ENCODE data around the gene ZFP92.
"Not testable (repeated sequence)": the region's sequence is repeated elsewhere in the genome, so short reads cannot be mapped to it uniquely, and the experiment has no call there.

Gene ZFP92

GRCh38 chrX:153392642-153393321 is 18.5 kb upstream of the ZFP92 start:
- no peak overlapping the region for H3K27ac Mint-ChIP-seq (ENCODE audit: low read depth)
- H3K27me3 Mint-ChIP-seq = no peaks in the 10 kb centered on the region
- DNase-seq (ENCODE audit: low spot score in 2 of 2) (no peak), ATAC-seq (replicated peaks; ENCODE audit: extremely low read depth, poor library complexity, severe bottlenecking) (no peak)
- no peaks in the 10 kb centered on the region for H3K9me3 Mint-ChIP-seq
- H3K4me3 Mint-ChIP-seq = no peak overlapping the region
- no peaks in the 10 kb centered on the region for H3K4me1 Mint-ChIP-seq
- H3K36me3 Mint-ChIP-seq (ENCODE audit: insufficient read depth) = peaks cover 4% of the 10 kb centered on the region

DNA sequence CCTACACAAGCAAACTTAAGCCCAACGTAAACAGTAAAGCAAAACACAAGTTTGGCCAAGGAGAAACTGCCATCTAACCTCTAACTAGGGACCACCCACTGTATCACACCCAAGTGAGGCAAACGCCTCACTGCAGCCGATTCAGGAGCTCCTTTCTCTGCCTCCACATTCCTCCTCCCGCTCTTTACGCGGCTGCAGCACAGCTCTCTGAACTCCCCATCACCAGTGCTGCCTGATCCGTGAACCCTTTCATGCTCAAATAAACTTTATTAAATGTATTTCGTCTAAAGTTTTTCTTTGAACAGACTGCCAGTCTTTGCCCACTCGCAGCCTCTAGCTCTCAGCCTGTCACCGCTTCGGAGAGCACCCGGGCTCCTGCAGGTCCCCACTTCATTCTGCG is 16.7 kb upstream of the ZFP92 start:
- DNase-seq (ENCODE audit: low spot score in 2 of 2) = no peak
- Mint-ChIP-seq H3K36me3 (ENCODE audit: insufficient read depth) (peaks cover 4% of the 10 kb centered on the region), H3K9me3 (no peaks in the 10 kb centered on the region), H3K27ac (ENCODE audit: low read depth) (no peak overlapping the region), H3K4me3 (no peak overlapping the region), H3K4me1 (no peaks in the 10 kb centered on the region), H3K27me3 (no peaks in the 10 kb centered on the region)
- no peak for ATAC-seq (replicated peaks; ENCODE audit: extremely low read depth, poor library complexity, severe bottlenecking)

- ATAC-seq (replicated peaks; ENCODE audit: extremely low read depth, poor library complexity, severe bottlenecking) (no peak), DNase-seq (ENCODE audit: low spot score in 2 of 2) (no peak)
- Mint-ChIP-seq H3K27me3 (no peaks in the 10 kb centered on the region), H3K36me3 (ENCODE audit: insufficient read depth) (peaks cover 6% of the 10 kb centered on the region), H3K4me1 (no peaks in the 10 kb centered on the region), H3K9me3 (no peaks in the 10 kb centered on the region), H3K27ac (ENCODE audit: low read depth) (no peak overlapping the region), H3K4me3 (no peak overlapping the region)
Observed at GRCh38 chrX:153395613-153396319, 15.5 kb upstream of the ZFP92 start.

DNA sequence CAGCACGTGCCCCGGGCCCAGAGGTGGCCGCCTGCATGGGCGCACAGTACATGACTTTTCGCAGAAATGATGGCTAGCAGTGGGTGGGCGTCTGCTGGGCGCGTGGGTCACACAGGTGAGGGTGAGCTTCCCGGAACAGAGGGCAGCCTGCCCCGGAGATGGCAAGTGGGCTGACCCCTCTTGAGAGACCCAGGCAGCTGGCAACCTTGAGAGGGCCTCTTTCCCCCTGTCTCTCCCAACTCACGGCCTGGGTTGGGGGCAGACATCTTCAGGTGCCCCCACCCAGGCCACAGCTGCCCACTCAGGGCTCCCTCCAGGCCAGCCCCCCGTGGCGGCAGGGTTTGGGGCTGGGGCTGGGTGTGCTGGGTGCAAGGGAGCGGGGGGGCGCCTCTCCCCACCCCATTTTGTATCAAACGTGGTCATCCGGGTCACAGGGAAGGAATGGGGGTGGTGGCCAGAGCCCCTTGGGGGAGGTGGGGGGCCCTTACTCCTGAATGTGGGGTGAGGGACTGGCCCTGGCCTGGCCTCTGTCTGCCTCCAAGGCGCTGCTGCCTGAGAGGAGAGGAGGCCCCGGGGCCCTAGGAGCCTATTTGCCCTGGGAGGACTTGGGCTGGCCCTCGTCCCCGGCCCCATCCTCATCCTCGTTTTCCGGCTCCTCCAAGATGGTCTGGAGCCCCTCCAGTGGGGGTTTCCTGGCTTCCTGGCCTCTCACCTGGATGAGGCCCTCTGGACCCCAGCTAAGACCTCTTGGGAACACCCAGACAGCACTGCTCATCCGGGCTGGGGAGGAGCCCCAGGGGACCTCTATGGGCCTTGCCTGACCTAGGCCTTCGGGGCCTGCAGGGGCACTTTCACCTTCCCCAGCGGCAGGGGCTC is 14.7 kb upstream of the ZFP92 start:
- Mint-ChIP-seq H3K4me3 (no peak overlapping the region), H3K9me3 (no peaks in the 10 kb centered on the region), H3K27ac (ENCODE audit: low read depth) (no peak overlapping the region), H3K36me3 (ENCODE audit: insufficient read depth) (peaks cover 7% of the 10 kb centered on the region), H3K27me3 (no peaks in the 10 kb centered on the region), H3K4me1 (no peaks in the 10 kb centered on the region)
- DNase-seq (ENCODE audit: low spot score in 2 of 2) (no peak), ATAC-seq (replicated peaks; ENCODE audit: extremely low read depth, poor library complexity, severe bottlenecking) (no peak)

DNA sequence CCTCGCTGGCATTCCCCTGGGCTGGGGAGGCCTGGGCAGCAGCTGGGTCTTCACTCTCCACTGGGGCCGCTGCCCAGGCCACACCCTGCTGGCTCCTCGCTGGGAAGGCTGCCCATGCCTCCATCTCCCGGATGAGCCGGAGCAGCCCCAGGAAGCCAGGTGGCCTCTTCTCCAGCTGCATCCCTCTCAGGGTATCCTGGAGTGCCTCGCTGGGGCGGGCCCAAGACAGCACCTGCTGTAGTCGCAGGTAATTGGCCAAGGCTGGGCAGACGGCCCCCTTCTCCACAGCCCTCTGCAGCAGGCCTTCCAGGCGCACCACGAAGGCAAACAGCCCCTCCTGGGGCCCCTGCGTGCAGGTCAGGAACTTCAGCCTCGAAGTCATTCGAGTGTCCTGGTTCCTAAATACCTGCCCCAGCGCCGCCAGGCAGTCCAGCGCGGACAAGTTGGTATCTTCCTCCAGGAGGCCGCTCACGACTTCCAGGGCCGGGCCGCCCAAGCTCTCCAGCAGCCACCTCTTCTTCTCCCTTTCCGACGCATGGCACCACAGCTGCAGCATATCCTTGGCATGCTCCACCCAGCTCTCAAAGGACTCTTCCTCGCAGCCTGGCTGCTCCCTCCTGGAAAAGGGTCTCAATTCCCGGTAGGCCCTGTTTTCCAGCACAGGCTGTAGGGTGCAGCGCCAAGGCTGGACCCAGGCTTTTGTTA is 13.9 kb upstream of the ZFP92 start:
- H3K9me3 Mint-ChIP-seq = no peaks in the 10 kb centered on the region
- no peaks in the 10 kb centered on the region for H3K4me1 Mint-ChIP-seq
- ATAC-seq (replicated peaks; ENCODE audit: extremely low read depth, poor library complexity, severe bottlenecking) (no peak), DNase-seq (ENCODE audit: low spot score in 2 of 2) (no peak)
- peaks cover 8% of the 10 kb centered on the region for H3K36me3 Mint-ChIP-seq (ENCODE audit: insufficient read depth)
- no peak overlapping the region for H3K4me3 Mint-ChIP-seq
- no peaks in the 10 kb centered on the region for H3K27me3 Mint-ChIP-seq
- no peak overlapping the region for H3K27ac Mint-ChIP-seq (ENCODE audit: low read depth)

DNA sequence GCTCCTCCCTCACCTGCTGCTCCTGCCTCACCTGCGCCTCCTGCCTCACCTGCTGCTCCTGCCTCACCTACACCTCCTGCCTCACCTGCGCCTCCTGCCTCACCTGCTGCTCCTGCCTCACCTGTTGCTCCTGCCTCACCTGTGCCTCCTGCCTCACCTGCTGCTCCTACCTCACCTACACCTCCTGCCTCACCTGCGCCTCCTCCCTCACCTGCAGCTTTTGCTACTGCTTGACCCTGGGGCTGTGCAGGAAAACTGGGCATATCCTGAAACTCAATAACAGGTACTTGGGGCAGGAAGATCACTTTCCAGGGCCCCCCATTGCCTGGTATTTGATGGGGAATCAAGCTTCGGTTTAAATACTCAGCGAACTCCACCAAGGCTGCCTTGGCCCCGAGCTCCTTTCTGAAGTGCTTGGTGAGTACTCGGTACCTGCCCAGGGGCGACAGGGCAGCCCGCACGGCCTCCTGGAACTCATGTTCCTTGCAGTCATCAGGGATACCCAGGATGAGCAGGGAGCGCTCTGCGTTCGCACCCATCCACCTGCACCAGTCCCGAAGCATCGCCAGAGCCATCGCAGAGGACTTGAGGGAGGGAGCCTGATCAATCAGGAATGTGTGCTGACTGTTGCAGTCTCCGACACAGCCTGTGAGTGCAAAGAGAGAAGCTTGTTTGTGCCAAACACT is 12.9 kb upstream of the ZFP92 start:
- Mint-ChIP-seq H3K36me3 (ENCODE audit: insufficient read depth) (peaks cover 6% of the 10 kb centered on the region), H3K4me3 (no peak overlapping the region), H3K27me3 (no peaks in the 10 kb centered on the region), H3K27ac (ENCODE audit: low read depth) (no peak overlapping the region), H3K4me1 (no peaks in the 10 kb centered on the region), H3K9me3 (no peaks in the 10 kb centered on the region)
- ATAC-seq (replicated peaks; ENCODE audit: extremely low read depth, poor library complexity, severe bottlenecking) = no peak
- DNase-seq (ENCODE audit: low spot score in 2 of 2) = no peak

GRCh38 chrX:153400146-153401132 is 10.8 kb upstream of the ZFP92 start:
- Mint-ChIP-seq H3K4me3 (no peak overlapping the region), H3K27ac (ENCODE audit: low read depth) (no peak overlapping the region), H3K27me3 (no peaks in the 10 kb centered on the region), H3K9me3 (no peaks in the 10 kb centered on the region), H3K4me1 (no peaks in the 10 kb centered on the region), H3K36me3 (ENCODE audit: insufficient read depth) (peaks cover 6% of the 10 kb centered on the region)
- ATAC-seq (replicated peaks; ENCODE audit: extremely low read depth, poor library complexity, severe bottlenecking) (no peak), DNase-seq (ENCODE audit: low spot score in 2 of 2) (peak; percentile 14 to 38)

DNA sequence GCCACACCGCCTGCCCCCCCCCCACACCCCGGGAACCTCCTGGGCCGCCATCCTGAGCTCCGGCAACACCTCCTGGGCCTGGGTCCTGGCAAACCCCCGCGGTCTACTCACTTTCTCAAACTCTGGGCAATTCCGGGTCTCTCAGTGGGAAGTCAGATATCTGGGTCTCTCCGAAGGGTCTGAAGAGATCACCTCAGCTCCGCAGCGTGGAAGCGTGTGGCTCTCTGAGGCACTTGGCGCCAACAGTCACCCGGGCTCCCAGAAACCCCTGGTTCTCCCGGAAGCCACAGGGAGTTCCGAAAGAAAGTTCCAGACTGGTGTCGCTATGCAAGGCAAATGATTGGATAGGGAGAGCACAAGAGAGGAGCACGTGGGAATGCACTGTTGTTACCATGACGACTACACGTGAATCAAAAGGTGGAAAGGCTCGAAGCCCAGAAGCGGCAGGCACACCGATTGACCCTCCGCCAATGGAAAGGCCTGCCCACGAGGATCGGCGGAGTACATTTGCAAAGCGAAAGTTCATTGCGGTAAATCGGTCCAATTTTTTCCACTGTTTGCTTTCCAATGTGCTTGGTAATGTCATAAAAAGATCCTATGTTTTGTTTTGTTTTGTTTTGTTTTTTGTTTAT is 10.0 kb upstream of the ZFP92 start, which contains the start of gene PNMA6E:
PNMA6E (minus strand) TSS at position 218 of the 632 bp plus-strand sequence. CDS start 2,501 bp downstream, outside the sequence.
- ATAC-seq (replicated peaks; ENCODE audit: extremely low read depth, poor library complexity, severe bottlenecking) (no peak), DNase-seq (ENCODE audit: low spot score in 2 of 2) (no peak)
- peaks cover 6% of the 10 kb centered on the region for H3K36me3 Mint-ChIP-seq (ENCODE audit: insufficient read depth)
- no peak within 1 kb of the TSS for H3K4me3 Mint-ChIP-seq
- no peaks in the 10 kb centered on the region for H3K9me3 Mint-ChIP-seq
- no peak within 1 kb of the TSS for H3K27ac Mint-ChIP-seq (ENCODE audit: low read depth)
- H3K4me1 Mint-ChIP-seq = no peaks in the 10 kb centered on the region
- H3K27me3 Mint-ChIP-seq = no peaks in the 10 kb centered on the region

DNA sequence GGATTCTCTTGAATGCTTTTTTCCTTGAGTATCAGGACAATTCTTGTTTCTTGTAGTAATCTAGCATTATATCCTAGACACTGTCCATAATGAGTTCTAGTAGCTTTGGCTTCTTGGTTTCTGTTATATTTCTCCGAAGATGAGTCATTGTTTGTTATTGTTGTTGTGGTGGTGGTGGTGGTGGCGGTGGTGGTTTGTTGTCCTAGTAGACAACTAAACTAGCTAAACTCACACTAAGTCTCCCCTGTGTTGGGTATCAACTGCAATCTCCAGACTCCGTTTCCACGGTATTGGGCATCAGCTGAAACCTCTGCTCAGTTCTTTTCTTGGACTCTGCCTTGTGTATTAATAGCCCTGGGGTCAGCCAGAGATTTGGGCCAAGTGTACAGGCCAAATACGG is 6.9 kb upstream of the ZFP92 start:
- not testable (repeated sequence) for H3K36me3 Mint-ChIP-seq (ENCODE audit: insufficient read depth); H3K4me1 Mint-ChIP-seq; H3K27ac Mint-ChIP-seq (ENCODE audit: low read depth); DNase-seq (ENCODE audit: low spot score in 2 of 2); ATAC-seq (replicated peaks; ENCODE audit: extremely low read depth, poor library complexity, severe bottlenecking); H3K9me3 Mint-ChIP-seq; H3K4me3 Mint-ChIP-seq; H3K27me3 Mint-ChIP-seq

DNA sequence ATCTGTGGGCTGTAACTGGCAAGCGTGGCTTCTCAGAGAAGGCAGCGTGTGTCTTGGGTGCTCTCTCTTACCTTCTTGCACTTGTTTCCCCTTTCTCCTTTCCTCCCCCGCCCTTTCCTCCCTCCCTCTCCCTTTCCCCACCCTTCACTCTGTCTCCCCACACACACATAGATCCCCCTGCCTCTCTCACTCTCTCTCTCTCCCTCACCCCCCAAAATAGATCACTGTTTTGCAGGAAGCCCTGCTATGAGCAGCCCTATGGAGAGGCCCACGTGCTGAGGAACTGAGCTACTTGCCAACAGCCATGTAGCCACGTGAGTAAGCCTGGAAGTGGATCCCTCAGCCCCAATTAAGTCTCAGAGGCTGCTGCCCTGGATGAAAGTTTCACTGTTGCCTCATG is 5.8 kb upstream of the ZFP92 start:
- DNase-seq (ENCODE audit: low spot score in 2 of 2) (no peak), ATAC-seq (replicated peaks; ENCODE audit: extremely low read depth, poor library complexity, severe bottlenecking) (no peak)
- no peaks in the 10 kb centered on the region for H3K9me3 Mint-ChIP-seq
- no peaks in the 10 kb centered on the region for H3K4me1 Mint-ChIP-seq
- no peaks in the 10 kb centered on the region for H3K27me3 Mint-ChIP-seq
- peaks cover 2% of the 10 kb centered on the region for H3K36me3 Mint-ChIP-seq (ENCODE audit: insufficient read depth)
- H3K27ac Mint-ChIP-seq (ENCODE audit: low read depth) = no peak overlapping the region
- H3K4me3 Mint-ChIP-seq = no peak overlapping the region

GRCh38 chrX:153406011-153406410 is 5.3 kb upstream of the ZFP92 start:
- Mint-ChIP-seq H3K4me1 (no peaks in the 10 kb centered on the region), H3K27ac (ENCODE audit: low read depth) (peak overlapping the region; percentile 35), H3K9me3 (no peaks in the 10 kb centered on the region), H3K4me3 (no peak overlapping the region), H3K27me3 (no peaks in the 10 kb centered on the region), H3K36me3 (ENCODE audit: insufficient read depth) (peaks cover 2% of the 10 kb centered on the region)
- ATAC-seq (replicated peaks; ENCODE audit: extremely low read depth, poor library complexity, severe bottlenecking) (no peak), DNase-seq (ENCODE audit: low spot score in 2 of 2) (no peak)

All from central memory CD8-positive, alpha-beta T cell (primary cell).